Muscle layer of colon (tissue), 2 donors: ENCODE measurements around the gene PML.

Experiments
- H3K27ac ChIP-seq: one replicate; pipeline ENCODE4 v1.7.0; 2013; ENCODE audit warnings: low read depth, mild to moderate bottlenecking, low read length, moderate library complexity
- H3K27me3 ChIP-seq, 2 donors: one replicate each; pipeline ENCODE4 v1.7.0; 2013; ENCODE audit warnings: low read length in 2 of 2, mild to moderate bottlenecking in 2 of 2; ENCODE audit not compliant: insufficient read depth in 2 of 2, control insufficient read depth in 1 of 2
- H3K36me3 ChIP-seq: one replicate; pipeline ENCODE4 v1.7.0; 2013; ENCODE audit warnings: mild to moderate bottlenecking, low read length; ENCODE audit not compliant: insufficient read depth
- H3K4me1 ChIP-seq: one replicate; pipeline ENCODE4 v1.7.0; 2013; ENCODE audit warnings: mild to moderate bottlenecking, low read length; ENCODE audit not compliant: insufficient read depth
- H3K4me3 ChIP-seq, 2 donors: one replicate each; pipeline ENCODE4 v1.7.0; 2013; ENCODE audit warnings: low read length in 2 of 2, low read depth in 1 of 2, mild to moderate bottlenecking in 1 of 2, moderate library complexity in 1 of 2
- H3K9ac ChIP-seq: one replicate; pipeline ENCODE4 v1.7.0; 2013; ENCODE audit warnings: low read length
- H3K9me3 ChIP-seq: one replicate; pipeline ENCODE4 v1.7.0; 2013; ENCODE audit warnings: mild to moderate bottlenecking, low read length
- donor health status: abdominal sarcoma.
- donor health status: Adenocarcinoma of cecum.

The PML gene

GRCh38 chr15:74038707-74039655 lies 44.5 kb downstream of the PML start:
- Histone ChIP-seq H3K27me3 (no peaks in the 10 kb centered on the region), H3K4me3 (no peak overlapping the region), H3K9me3 (no peaks in the 10 kb centered on the region), H3K36me3 (peaks cover 55% of the 10 kb centered on the region), H3K4me1 (peaks cover 57% of the 10 kb centered on the region), H3K27ac (peak overlapping the region; percentile 17), H3K9ac (no peak overlapping the region)

- H3K36me3 ChIP-seq: peaks cover 48% of the 10 kb centered on the region
- peak overlapping the region; percentile 17 for H3K27ac ChIP-seq
- no peaks in the 10 kb centered on the region for H3K9me3 ChIP-seq
- peaks cover 58% of the 10 kb centered on the region for H3K4me1 ChIP-seq
- no peak overlapping the region for H3K9ac ChIP-seq
- H3K27me3 ChIP-seq: no peaks in the 10 kb centered on the region
- H3K4me3 ChIP-seq: no peak overlapping the region
Measured at GRCh38 chr15:74039656-74040010, 45.1 kb downstream of the PML start.

GRCh38 chr15:74040109-74040850 lies 45.8 kb downstream of the PML start:
- no peaks in the 10 kb centered on the region for H3K9me3 ChIP-seq
- H3K36me3 ChIP-seq: peaks cover 42% of the 10 kb centered on the region
- H3K4me3 ChIP-seq: no peak overlapping the region
- peaks cover 58% of the 10 kb centered on the region for H3K4me1 ChIP-seq
- no peaks in the 10 kb centered on the region for H3K27me3 ChIP-seq
- no peak overlapping the region for H3K9ac ChIP-seq
- H3K27ac ChIP-seq: no peak overlapping the region

- Histone ChIP-seq H3K27ac (peak overlapping the region; percentile 46), H3K4me1 (peaks cover 57% of the 10 kb centered on the region), H3K36me3 (peaks cover 38% of the 10 kb centered on the region), H3K9ac (no peak overlapping the region), H3K27me3 (no peaks in the 10 kb centered on the region), H3K4me3 (no peak overlapping the region), H3K9me3 (no peaks in the 10 kb centered on the region)
Measured at GRCh38 chr15:74041311-74041756, 46.8 kb downstream of the PML start.

- Histone ChIP-seq H3K9ac (no peak overlapping the region), H3K36me3 (peaks cover 33% of the 10 kb centered on the region), H3K27ac (no peak overlapping the region), H3K9me3 (no peaks in the 10 kb centered on the region), H3K27me3 (no peaks in the 10 kb centered on the region), H3K4me3 (no peak overlapping the region), H3K4me1 (peaks cover 51% of the 10 kb centered on the region)
Measured at GRCh38 chr15:74041777-74042435, 47.4 kb downstream of the PML start.

GRCh38 chr15:74042603-74043424 lies 48.3 kb downstream of the PML start:
- Histone ChIP-seq H3K4me1 (peaks cover 48% of the 10 kb centered on the region), H3K4me3 (no peak overlapping the region), H3K36me3 (peaks cover 24% of the 10 kb centered on the region), H3K9ac (no peak overlapping the region), H3K27ac (no peak overlapping the region), H3K27me3 (no peaks in the 10 kb centered on the region), H3K9me3 (no peaks in the 10 kb centered on the region)

- Histone ChIP-seq H3K27me3 (no peaks in the 10 kb centered on the region), H3K4me1 (peaks cover 50% of the 10 kb centered on the region), H3K27ac (no peak overlapping the region), H3K36me3 (peaks cover 20% of the 10 kb centered on the region), H3K4me3 (no peak overlapping the region), H3K9me3 (no peaks in the 10 kb centered on the region), H3K9ac (no peak overlapping the region)
Measured at GRCh38 chr15:74043425-74044266, 49.1 kb downstream of the PML start.

- peaks cover 20% of the 10 kb centered on the region for H3K36me3 ChIP-seq
- H3K27ac ChIP-seq: no peak overlapping the region
- H3K4me1 ChIP-seq: peaks cover 43% of the 10 kb centered on the region
- H3K9ac ChIP-seq: no peak overlapping the region
- H3K27me3 ChIP-seq: no peaks in the 10 kb centered on the region
- no peaks in the 10 kb centered on the region for H3K9me3 ChIP-seq
- no peak overlapping the region for H3K4me3 ChIP-seq
Measured at GRCh38 chr15:74044267-74045110, 50.0 kb downstream of the PML start.

- H3K4me3 ChIP-seq: no peak overlapping the region
- peaks cover 38% of the 10 kb centered on the region for H3K4me1 ChIP-seq
- H3K27ac ChIP-seq: no peak overlapping the region
- peaks cover 20% of the 10 kb centered on the region for H3K36me3 ChIP-seq
- no peaks in the 10 kb centered on the region for H3K27me3 ChIP-seq
- no peaks in the 10 kb centered on the region for H3K9me3 ChIP-seq
- H3K9ac ChIP-seq: no peak overlapping the region
Measured at GRCh38 chr15:74045184-74045583, 50.7 kb downstream of the PML start.
